Stimulated activated CD8-positive, alpha-beta memory T cell treated with anti-CD3 and anti-CD28 coated beads, Interleukin-12 subunit alpha, Interleukin-12 subunit beta, amount 100 ng/mL, for 4 hours (primary cell): Measurements from ENCODE around the gene SH3RF3.

Experiments
- DNase-seq: peaks from one replicate; pipeline ENCODE4 v3.0.0-alpha.2; 2020; ENCODE audit warnings: low read depth

SH3RF3 gene

GRCh38 chr2:109454765-109455394 lies 325.9 kb downstream of the SH3RF3 start:
- DNase-seq: no peak

GRCh38 chr2:109455731-109456691 lies 327.0 kb downstream of the SH3RF3 start:
- no peak for DNase-seq

DNA sequence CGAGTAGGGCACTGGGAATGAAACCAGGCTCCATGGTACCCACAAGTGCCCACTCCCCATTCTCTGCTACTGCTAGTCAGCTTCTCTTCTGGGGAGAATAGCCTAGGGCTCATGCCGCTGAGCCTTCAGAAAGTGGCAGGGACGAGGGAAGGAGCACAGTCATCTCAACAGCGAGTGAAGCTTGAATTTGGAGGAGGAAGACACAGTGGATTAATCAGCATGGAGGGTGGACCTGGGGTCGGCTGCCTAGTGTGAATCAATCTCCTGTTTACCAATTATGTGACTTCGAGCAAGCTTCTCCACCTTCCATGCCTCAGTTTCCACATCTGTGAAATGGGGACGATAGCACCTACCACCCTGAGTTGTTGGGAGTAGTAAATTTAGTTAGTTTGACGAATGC lies 327.8 kb downstream of the SH3RF3 start:
- no peak for DNase-seq

DNA sequence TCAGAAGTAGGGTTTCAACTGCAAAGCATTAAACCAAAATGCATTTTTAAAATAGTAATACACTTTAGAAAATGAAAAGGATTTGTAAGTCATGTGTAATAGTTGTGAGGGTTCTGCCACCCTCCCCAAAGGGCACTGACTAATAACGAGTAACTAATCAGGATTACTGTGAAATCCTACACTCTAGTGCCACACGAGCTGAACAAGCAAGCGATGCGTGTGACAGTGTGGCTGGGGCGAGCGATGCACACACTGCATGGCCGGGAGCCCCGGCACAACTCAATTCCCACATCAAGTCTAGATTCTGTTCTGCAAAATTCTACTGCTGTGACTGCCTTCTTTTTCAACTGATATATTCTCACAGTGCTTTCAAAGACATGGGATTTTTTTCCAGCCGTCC lies 328.4 kb downstream of the SH3RF3 start:
- DNase-seq: no peak

- no peak for DNase-seq
These were observed 328.8 kb downstream of the SH3RF3 start for GRCh38 chr2:109457794-109458193.

- no peak for DNase-seq
These were observed 329.5 kb downstream of the SH3RF3 start for GRCh38 chr2:109458512-109458911.

GRCh38 chr2:109459485-109459884 lies 330.5 kb downstream of the SH3RF3 start:
- no peak for DNase-seq

DNA sequence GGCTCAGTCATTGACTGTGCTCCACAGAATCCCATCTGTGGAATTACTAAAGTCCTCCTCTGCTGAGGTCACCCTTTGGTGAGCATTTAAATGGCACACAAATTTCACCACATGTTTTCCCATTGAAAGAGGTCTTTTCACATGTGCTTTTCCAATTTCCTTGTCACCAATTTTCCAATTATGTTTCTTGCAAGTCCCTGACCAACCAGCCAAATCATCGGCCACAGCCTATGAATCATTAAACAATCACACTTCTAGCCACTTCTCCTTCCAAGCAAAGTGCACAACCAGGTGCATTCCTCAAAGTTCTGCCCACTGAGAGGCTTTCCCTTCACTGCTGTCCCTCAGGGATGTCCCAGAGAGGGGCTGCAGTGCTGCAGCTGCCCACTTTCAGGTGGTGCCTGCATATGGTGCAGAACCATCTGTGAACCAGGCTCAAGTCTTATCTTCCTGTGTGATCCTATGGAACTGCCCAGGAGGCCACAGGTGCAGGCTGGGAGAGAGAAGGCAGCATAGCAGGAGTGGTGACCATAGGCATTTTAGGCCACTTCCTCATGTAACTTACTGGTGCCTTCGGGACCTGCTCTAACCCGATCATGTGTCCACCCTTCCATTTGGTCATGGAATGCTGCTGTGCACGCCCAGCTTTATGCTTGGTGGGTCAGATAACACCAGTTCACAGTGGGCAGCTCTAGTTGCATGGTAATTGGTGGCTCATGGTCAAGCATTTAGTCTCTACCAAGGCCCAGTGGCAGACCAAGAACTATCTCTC lies 331.7 kb downstream of the SH3RF3 start:
- DNase-seq: no peak

GRCh38 chr2:109463236-109463635 lies 334.2 kb downstream of the SH3RF3 start:
- DNase-seq: no peak

DNA sequence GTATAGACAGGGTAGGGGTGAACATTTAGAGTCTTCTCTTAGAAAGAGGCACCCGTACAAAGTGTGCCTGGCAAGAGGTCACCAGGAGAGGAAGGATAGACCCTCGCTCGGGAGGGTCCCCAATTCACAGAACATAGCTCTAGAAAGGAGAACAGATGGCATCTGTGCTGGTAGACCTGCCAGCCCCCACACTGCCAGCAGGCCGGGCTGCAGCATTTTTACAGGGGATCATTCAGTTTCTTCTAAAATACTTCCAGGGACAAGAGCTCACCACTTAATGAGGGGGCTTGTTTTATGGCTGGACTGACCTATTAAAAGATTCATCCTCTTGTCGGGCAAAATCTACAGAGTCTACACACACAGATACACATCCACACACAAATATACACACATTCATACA lies 334.9 kb downstream of the SH3RF3 start:
- no peak for DNase-seq

DNA sequence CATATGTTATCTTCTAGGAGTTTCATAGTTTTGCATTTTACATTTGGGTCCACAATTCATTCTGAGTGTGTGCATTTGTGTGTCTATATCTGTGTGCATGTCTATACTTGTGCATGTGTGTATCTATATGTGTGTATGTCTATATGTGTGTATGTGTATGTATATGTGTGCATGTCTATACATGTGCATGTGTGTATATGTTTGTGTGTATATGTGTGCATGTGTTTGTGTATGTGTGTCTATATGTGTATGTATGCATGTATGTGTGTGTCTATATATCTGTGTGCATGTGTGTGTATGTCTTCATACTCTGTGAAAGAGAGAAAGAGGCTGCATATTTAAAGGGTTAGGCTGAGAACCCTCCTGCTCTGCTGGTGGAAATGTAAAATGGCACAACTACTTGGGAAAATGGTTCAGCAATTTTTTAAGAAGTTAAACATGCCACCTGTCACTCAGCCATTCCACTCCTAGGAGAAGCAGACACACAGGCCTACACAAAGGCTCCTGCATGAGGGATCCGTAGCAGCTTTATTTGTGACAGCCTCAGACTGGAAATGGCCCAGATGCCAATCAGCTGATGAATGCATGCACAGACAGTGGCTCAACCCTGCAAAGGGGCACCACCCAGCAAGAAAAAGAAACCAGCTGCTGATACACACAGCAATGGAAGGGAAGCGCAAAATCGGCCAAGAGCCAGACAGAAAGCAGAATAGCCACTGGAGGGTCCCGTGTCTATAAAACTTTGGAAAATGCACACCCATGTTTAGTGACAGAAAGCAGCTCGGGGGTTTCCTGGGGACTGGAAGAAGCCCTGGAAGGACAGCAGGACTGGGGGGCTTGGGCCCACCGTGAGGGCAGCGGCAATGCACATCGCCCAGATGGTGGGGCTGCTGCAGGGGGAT lies 337.9 kb downstream of the SH3RF3 start:
- DNase-seq: no peak

DNA sequence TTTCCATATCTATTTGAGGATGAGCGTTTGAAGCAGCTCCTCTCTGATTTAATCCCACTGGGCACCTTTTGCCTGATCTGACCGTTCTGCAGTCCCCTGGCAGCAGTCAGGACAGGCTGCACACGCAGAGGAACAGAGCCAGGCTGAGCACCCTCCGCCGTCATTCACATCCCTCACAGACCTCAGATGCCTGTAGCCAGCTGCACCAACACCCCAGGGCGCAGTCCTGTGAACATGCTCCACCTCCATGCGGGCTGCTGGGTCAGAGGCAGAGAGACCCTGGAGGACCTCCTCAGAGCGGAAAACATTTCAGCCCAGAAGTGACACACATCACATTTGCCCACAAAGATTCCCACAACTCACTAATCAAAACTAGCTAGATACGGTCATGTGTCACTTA lies 338.7 kb downstream of the SH3RF3 start:
- no peak for DNase-seq

GRCh38 chr2:109468893-109469292 lies 339.9 kb downstream of the SH3RF3 start:
- no peak for DNase-seq

- no peak for DNase-seq
These were observed 342.7 kb downstream of the SH3RF3 start for GRCh38 chr2:109471658-109472057.

DNA sequence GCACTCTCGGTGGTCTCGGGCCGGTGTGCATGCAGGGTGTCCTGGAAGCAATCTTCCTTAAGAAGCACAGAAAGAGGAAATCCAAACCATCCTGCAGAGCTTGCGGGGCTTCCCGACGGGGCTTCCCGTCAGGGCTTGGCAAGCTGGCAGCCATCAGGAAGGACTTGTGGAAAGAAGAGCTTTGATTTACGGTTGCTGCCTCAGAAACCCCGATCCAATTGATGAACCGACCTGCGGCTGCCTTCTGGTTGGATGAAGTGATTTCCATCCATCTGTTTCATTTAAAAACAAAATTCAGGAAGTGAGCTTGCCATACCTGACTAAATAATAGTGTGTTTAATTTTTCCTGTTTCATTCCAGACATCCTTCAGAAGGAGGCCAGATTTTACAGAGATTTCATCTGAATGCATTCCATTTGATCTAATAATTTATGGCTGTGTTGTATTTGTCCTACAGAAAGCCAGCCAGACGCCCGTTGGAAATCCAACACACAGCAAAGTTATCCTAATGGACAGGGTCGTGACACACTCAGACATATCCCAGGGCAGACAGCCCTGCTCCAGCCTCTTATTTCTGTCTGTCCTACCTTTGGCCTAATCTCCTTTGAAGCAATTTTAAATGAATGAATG lies 343.4 kb downstream of the SH3RF3 start:
- no peak for DNase-seq

GRCh38 chr2:109472974-109473373 lies 344.0 kb downstream of the SH3RF3 start:
- no peak for DNase-seq

DNA sequence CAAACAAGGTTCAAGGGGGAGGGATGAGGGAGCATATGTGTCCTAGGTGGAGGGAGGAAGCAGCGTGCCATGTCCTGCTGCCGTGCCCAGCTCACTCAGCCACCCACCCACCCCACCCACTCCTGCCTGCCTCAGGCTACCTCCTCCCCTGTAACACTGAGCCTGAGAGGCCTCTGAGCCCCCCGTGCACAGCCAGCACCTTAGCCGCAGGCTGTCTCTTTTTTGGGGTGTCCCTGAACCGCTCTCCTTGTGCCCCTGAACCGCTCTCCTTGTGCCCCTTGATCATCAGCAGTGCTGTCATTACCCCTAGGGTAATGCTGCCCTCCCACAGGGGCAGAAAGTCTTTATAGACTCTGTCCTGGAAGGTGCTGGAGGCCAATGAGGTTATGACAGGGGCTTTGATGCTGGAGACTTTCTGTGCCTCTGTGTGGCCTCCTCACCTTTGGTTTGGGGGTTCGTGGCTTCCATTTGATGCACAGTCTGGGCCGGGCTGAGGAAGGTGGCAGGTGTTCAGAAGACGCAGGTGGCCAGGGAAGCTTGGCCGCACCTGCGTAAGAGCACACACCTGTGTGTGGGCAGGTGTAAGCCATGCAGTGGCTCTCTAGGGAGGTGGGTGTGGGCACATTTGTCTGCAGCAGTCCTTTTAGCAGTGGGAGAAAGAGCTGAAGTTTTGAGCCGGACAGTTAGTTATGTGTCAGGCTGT lies 344.8 kb downstream of the SH3RF3 start:
- DNase-seq: no peak

GRCh38 chr2:109474319-109474825 lies 345.4 kb downstream of the SH3RF3 start:
- DNase-seq: no peak

DNA sequence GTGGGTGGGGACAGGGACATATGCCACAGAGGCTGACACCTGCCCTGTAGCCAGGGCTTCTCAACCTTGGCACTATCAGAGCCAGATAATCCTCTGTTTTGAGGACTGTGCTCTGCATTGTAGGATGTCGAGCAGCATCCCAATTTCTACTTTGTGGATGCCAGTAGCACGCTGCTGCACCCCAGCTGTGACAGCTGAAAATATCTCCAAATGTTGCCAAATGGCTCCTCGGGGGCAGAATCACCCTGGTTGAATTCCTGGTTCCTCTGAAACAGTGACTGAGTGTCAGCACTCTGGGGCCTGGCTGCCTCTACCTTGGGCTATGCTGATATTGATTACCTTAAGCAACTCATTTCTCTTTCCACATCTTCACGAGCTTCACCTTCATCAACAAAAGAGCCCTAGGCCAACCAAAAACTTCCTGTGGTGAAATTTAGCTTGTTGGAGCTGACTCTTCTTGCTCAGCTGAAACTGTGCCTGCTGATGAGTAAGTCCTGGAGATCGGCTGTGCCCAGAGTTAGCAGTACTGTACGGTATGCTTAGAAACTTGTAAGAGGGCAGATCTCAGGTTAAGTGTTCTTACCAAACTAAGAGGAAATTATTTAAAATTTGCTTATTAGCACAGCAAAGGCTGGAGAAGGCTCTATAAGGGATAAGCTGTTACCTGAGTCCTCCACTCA lies 346.7 kb downstream of the SH3RF3 start:
- no peak for DNase-seq
